Keratinocyte (primary cell): ENCODE data around the gene GPR158.

Experiments used
- EZH2 ChIP-seq: IDR thresholded peaks from one replicate; pipeline ENCODE4 v1.6.1; 2012; ENCODE audit warnings: inconsistent platforms, mild to moderate bottlenecking, low read length, moderate library complexity
- TF ChIP-seq, protein P1 (sequence below), 3 experiments: IDR thresholded peaks in 1 of 3; conservative IDR thresholded peaks in 1 of 3; optimal IDR thresholded peaks in 1 of 3; 2 replicates in 2 of 3; 3 replicates in 1 of 3; pipeline versions ENCODE3 to v1.5.1; 2011; ENCODE audit warnings: low read length in 3 of 3, mild to moderate bottlenecking in 3 of 3, moderate library complexity in 2 of 3, control low read depth in 1 of 3, inconsistent platforms in 1 of 3; ENCODE audit not compliant: insufficient read depth in 2 of 3; ENCODE audit errors: extremely low read depth in 1 of 3

- TF ChIP-seq, protein P1, sequence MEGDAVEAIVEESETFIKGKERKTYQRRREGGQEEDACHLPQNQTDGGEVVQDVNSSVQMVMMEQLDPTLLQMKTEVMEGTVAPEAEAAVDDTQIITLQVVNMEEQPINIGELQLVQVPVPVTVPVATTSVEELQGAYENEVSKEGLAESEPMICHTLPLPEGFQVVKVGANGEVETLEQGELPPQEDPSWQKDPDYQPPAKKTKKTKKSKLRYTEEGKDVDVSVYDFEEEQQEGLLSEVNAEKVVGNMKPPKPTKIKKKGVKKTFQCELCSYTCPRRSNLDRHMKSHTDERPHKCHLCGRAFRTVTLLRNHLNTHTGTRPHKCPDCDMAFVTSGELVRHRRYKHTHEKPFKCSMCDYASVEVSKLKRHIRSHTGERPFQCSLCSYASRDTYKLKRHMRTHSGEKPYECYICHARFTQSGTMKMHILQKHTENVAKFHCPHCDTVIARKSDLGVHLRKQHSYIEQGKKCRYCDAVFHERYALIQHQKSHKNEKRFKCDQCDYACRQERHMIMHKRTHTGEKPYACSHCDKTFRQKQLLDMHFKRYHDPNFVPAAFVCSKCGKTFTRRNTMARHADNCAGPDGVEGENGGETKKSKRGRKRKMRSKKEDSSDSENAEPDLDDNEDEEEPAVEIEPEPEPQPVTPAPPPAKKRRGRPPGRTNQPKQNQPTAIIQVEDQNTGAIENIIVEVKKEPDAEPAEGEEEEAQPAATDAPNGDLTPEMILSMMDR (optimal IDR thresholded peaks at IDR 0.05 in 1 of 3, IDR thresholded peaks at IDR 0.05 in 1 of 3, conservative IDR thresholded peaks at IDR 0.05 in 1 of 3; ENCODE audit: extremely low read depth in 1 of 3, insufficient read depth in 2 of 3, low read length in 3 of 3), result no peak
- no peak for TF ChIP-seq EZH2
Measured at GRCh38 chr10:25492680-25493079, 317.9 kb downstream of the GPR158 start.
